GM08714 (cell line): ENCODE data around the gene IL22.

ENCODE experiments used
- H3K4me3 ChIP-seq: fragments of 200-500 bp; sonication (Bioruptor generic); 2 replicates; pipeline ENCODE4 v1.5.1; 2014; ENCODE audit warnings: mild to moderate bottlenecking, low read length, inconsistent platforms
- ZNF274 ChIP-seq: IDR thresholded peaks from 2 replicates; pipeline ENCODE4 v1.6.1; 2012; ENCODE audit warnings: mild to moderate bottlenecking, low read depth, low read length

The IL22 gene

GRCh38 chr12:68253504-68253903, at the start of gene IL22:
Gene IL22, minus strand, starts transcription at chr12:68253604. Its CDS starts 156 bp downstream, at chr12:68253448.
- H3K4me3 ChIP-seq, result no peak within 1 kb of the TSS
- TF ChIP-seq ZNF274, result no peak

- no peak for TF ChIP-seq ZNF274
- H3K4me3 ChIP-seq, result no peak overlapping the region
Measured at GRCh38 chr12:68297929-68298328, 44.5 kb upstream of the IL22 start.

- no peak for TF ChIP-seq ZNF274
- no peak overlapping the region for H3K4me3 ChIP-seq
Measured at GRCh38 chr12:68294251-68294650, 40.8 kb upstream of the IL22 start.

- TF ChIP-seq ZNF274, result no peak
- H3K4me3 ChIP-seq, result no peak overlapping the region
Measured at GRCh38 chr12:68293347-68293746, 39.9 kb upstream of the IL22 start.

- TF ChIP-seq ZNF274, result no peak
- H3K4me3 ChIP-seq, result no peak overlapping the region
Measured at GRCh38 chr12:68292151-68292943, 38.9 kb upstream of the IL22 start.

- TF ChIP-seq ZNF274, result no peak
- H3K4me3 ChIP-seq, result no peak overlapping the region
Measured at GRCh38 chr12:68291396-68292036, 38.1 kb upstream of the IL22 start.

- no peak for TF ChIP-seq ZNF274
- H3K4me3 ChIP-seq, result no peak overlapping the region
Measured at GRCh38 chr12:68290126-68290525, 36.7 kb upstream of the IL22 start.

- H3K4me3 ChIP-seq, result no peak overlapping the region
- TF ChIP-seq ZNF274, result no peak
Measured at GRCh38 chr12:68287106-68287505, 33.7 kb upstream of the IL22 start.

- no peak for TF ChIP-seq ZNF274
- no peak overlapping the region for H3K4me3 ChIP-seq
Measured at GRCh38 chr12:68286396-68286795, 33.0 kb upstream of the IL22 start.

GRCh38 chr12:68285541-68285940, 32.1 kb upstream of the IL22 start:
- H3K4me3 ChIP-seq, result no peak overlapping the region
- TF ChIP-seq ZNF274, result no peak

- TF ChIP-seq ZNF274, result no peak
- H3K4me3 ChIP-seq, result no peak overlapping the region
Measured at GRCh38 chr12:68281322-68282077, 28.1 kb upstream of the IL22 start.

GRCh38 chr12:68280240-68280639, 26.8 kb upstream of the IL22 start:
- no peak overlapping the region for H3K4me3 ChIP-seq
- TF ChIP-seq ZNF274, result no peak

GRCh38 chr12:68279227-68280054, 26.0 kb upstream of the IL22 start:
- H3K4me3 ChIP-seq, result no peak overlapping the region
- no peak for TF ChIP-seq ZNF274

GRCh38 chr12:68276402-68276930, 23.1 kb upstream of the IL22 start:
- TF ChIP-seq ZNF274, result no peak

More at GRCh38 chr12:68276402-68276930, 23.1 kb upstream of the IL22 start:
- no peak overlapping the region for H3K4me3 ChIP-seq
